ENCODE data around the gene SIVA1.

Gene SIVA1

DNA sequence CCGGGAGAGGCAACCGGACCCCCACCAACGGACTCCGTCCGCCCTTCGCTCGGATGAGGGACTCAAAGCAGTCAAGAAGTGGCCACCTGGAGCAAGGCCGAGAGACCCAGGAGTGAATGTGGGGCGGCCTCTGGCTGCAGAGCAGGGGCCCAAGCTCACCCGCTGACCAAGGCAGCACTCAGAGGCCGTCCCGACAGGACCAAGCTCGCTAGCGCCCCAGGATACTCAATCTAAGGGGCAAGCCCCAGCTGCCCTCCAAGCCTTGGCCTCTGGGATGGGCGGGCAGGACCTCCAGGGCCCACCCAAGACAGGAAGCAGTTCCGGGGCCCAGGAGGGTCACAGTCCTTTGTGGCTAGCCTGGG is 41.7 kb downstream of the SIVA1 start:
- no peak for DNase-seq (ENCODE audit: extremely low read depth in 1 of 2, low read depth in 1 of 2)

DNA sequence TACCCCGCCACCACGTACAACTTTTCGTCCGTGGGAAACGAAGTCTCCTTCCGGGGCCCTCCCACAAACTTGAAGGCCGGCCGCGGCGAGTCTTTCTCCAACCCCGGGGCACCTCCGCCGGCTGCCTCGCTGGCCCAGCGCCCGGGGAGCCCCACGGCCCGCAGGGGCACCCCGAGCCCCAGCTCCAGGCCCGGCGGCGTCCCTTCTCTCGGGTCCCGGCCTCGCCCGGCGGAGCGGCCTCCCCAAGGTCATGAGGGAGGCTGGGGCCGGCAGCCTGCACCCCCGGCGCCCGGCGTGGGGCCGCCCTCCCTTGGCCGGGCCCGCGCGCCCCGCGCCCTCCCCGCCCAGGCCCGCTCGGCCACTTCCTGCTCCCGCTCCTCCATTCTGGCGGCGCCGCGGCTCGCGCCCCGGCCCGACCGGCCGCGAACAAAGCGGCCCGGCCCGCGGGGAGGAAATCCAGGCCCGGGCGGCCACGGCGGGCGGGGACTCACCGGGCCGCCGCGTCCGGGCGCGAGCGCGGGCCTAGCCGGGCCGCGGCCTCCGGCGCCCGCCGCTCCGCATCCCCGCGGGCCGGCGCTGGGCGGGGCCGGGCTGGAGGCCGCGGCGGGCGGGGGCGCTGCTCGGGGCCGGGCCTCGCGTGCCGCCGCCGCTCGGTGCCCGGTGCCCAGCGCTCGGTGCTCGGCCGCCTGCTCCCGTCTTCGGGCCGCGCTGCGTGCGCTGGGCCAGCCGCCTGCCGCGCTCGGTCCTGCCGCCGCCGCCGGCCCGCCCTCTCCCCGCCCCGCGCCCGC is 42.2 kb downstream of the SIVA1 start, which contains the start of gene AKT1:
TSS of gene AKT1 (minus strand) at position 756 of the 788 bp plus-strand sequence. CDS start 3,105 bp downstream, outside the sequence.
- no peak for DNase-seq (ENCODE audit: extremely low read depth in 1 of 2, low read depth in 1 of 2)

DNA sequence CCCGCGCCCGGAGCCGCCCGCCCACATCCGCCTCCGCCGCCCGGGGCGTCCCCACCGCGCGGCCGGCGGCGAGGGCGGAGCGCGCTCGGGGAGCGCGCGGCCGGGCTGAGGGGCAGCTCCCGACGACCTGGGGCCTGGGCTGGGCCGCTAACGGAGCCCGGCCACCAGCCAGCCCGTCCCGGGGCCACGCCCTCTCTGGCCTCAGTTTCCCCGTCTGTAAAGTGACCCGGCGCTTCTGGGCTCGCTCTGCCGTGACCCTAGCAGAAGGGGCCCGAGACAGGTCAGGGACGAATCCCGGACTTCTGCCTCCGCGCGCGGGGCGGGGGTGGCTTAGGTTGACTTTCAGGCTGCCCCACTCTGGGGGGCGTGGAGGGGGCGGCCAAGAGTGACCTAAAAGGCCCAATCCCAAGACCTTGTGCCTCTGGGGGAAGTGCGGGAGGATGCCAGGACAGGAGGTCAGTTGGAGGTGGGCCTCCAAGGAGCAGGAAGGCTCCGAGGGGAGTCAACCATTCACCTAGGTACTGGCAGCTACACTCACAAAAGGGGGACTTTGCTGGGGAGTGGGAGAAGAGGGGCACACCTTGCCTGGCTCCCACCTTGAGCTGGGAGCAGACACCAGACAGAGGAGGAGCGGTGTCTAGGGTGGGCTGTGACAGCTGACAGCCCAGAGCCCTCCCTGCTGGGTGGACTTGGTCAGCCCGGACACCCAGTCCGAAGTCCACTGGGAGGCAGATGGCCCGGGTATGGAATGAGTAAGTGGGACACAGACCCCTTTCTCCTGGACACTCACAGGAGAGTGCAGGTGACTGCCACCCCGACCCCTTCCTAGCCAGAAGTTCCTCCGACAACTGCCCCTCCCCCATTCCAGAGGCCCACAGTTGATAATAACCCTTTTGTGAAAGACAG is 43.1 kb downstream of the SIVA1 start:
- peak in 1 of 2 donors; percentile 60 for DNase-seq (ENCODE audit: extremely low read depth in 1 of 2, low read depth in 1 of 2)

DNA sequence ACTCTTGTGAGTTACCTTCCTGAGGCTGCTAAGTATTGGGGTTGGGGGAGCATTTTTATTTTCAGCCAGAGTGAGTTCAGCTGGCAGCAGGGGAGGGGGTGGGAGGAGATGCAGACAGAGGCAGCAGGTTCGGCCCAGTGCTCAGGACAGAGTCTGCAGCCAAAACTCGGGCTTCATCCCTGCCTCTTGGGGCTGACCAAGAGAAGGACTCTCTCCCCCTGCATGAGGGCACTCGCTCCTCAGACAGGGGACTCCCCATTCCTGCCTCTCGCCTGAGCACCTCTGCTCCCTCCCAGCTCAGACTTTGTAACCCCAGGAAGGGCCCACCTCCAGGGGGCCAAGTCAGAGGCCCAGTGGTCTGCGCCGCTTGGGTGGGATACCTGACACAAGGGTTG is 43.7 kb downstream of the SIVA1 start:
- no peak for DNase-seq (ENCODE audit: extremely low read depth in 1 of 2, low read depth in 1 of 2)

GRCh38 chr14:104797115-104798044 is 44.4 kb downstream of the SIVA1 start:
- DNase-seq (ENCODE audit: extremely low read depth in 1 of 2, low read depth in 1 of 2): no peak

GRCh38 chr14:104798300-104799243 is 45.6 kb downstream of the SIVA1 start:
- no peak for DNase-seq (ENCODE audit: extremely low read depth in 1 of 2, low read depth in 1 of 2)

DNA sequence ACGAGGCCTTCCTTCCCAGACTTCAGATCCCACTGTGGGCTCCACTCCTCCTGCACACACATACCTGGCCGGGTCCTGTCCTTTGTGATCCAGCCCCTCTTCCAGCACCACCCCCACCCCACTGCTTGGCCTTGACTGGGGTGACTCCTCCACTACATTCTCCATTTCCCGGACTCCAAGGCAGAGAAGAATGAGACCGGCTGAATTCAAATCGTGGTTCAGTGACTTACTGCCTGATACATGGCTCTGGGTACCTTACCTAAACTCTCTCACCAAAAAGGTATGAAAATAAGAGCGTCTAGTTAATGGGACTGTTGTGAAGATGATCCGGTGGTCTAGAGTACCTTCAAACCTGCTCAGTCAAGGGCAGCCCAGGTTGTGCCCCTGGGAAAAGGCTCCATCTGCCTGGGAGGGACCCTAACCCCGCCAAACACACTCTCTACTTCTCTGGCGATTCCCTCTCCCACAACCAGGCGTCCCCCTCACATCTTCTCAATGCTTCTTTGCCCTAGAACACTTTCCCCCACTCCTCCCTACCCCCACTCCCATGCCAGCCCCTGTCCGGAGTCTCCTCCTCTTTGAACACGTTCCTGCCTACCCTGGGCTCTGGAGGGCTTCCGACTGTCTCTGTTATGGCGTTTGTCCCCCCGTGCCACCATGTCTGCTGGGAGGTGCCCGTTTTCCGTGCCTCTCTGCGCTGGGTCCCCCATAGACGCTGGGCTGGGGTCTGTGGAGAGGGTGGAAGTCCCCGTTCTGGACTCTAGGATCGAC is 46.5 kb downstream of the SIVA1 start:
- no peak for DNase-seq (ENCODE audit: extremely low read depth in 1 of 2, low read depth in 1 of 2)

DNA sequence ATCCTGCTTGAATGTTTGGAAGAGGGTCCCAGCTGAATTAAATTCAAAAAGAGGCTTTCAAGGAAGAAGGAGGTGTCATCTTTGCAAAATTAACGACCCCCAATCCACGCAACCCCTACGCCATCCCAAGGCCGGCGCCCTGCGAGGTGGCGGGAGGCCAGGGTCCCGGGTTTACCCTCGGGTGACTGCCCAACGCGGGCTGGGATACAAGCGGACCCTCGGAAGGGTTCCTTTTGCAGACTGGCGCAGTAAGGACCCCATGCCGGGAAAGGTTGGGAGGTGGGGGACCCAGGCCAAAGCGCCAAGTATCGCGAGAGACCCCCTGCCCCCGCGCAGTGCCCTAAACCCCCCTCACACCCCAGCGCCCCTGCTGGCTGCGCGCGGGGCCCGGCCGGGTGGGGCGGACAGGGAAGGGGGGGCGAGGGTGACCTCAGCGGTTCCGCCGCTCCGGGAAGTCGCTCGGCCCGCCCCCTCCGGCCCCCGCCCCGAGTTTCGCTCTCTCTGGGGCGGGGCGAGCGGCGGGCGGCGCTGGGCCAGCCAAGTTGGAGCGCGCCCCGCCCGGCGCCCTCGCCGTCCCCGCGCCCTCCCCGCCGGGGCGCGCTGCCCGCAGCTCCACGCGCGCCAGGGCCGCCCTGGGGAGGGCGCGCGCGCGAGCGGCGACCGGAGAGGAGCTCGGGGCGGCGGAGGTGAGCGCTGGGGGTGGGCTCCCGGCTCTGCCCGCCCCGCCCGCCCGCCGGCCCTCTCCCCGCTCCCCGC is 47.2 kb downstream of the SIVA1 start:
- DNase-seq (ENCODE audit: extremely low read depth in 1 of 2, low read depth in 1 of 2): peak; percentile 38 to 81

- peak; percentile 20 to 53 for DNase-seq (ENCODE audit: extremely low read depth in 1 of 2, low read depth in 1 of 2)
Observed at GRCh38 chr14:104800771-104801519, 48.0 kb downstream of the SIVA1 start, which contains the start of gene ZBTB42. Gene ZBTB42 (plus strand): TSS chr14:104801101. CDS start chr14:104801198, 97 bp downstream.

DNA sequence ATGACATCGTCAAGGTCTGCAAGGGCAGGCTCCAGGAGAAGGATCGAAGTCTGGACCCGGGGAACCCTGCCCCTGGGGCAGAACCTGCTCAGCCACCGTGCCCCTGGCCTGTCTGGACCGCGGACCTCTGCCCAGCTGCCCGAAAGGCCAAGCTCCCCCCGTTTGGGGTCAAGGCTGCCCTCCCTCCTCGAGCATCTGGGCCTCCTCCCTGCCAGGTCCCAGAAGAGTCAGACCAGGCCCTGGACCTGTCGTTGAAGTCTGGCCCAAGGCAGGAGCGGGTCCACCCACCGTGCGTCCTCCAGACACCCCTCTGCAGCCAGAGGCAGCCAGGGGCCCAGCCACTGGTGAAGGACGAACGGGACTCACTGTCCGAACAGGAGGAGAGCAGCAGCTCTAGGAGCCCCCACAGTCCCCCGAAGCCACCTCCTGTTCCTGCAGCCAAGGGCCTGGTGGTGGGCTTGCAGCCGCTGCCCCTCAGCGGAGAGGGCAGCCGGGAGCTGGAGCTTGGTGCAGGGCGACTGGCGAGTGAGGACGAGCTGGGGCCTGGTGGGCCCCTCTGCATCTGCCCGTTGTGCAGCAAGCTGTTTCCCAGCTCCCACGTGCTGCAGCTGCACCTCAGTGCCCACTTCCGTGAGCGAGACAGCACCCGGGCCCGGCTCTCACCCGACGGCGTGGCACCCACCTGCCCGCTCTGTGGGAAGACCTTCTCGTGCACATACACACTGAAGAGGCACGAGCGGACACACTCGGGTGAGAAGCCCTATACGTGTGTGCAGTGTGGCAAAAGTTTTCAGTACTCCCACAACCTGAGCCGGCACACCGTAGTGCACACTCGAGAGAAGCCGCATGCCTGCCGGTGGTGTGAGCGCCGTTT is 48.8 kb downstream of the SIVA1 start:
- DNase-seq (ENCODE audit: extremely low read depth in 1 of 2, low read depth in 1 of 2): no peak

DNA sequence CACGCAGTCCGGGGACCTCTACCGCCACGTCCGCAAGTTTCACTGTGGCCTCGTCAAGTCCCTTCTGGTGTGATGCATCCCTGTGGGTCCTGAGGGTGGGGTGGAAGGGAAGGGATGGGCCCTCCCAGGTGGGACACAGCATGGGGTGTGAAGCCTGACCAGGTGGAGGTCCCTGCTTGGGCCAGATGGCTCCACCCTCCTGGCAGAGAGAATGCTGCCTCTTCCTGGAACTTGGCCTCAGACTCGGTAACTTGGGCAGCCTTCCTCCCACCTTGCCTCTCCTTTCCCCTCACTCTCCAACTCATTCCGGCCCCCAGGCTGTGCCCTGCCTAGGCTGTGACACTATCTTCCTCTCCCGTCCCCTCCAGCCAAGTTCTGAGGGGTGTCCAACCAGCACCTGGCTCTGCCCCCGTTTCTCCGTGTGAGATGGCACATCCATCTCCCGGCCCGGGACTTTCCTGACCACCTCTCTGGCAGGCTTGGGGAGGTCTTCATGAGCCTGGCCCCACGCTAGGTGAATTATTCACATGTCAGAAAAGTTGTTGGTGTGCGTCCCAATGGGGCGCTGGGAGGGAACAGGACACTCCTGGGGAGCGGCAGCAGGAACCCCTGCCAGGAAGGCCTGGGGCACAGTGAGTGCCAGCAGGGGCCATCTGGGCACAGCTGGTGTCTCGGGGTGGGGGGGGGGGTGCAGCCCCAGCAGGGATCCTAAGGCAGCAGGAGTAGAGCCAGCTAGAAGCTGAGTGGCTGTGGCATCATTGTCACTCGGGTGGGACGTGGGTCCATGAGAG is 49.6 kb downstream of the SIVA1 start:
- DNase-seq (ENCODE audit: extremely low read depth in 1 of 2, low read depth in 1 of 2): no peak

DNA sequence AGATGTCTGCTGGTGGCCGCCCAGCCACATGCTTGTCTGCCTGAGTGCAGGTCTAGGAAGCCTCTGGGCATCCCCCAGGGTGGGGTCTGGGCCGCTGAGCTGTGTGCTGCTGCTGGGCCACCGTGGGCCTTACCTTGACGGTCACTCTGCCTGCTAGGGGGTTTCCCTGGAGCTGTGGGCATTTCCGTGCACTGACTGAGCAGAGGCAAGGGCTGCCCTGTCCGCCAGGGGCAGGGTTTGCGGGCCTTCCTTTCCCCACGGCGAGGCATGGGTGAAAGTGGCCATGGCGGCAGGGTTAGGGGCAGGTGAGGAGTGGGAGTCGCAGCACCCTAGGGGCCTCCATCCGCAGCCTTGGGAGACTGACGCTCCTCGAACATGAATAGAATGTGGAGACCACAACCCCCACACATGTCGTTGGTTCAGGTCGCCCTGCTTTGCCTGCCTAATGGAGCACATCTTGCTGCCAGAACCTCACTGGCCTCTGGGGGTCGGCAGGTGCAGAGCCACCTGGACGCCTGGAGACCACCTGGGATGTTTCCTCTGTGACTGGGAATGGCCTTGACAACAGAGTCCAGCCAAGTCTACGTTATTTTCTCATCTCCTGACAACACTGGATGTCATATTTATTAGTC is 50.4 kb downstream of the SIVA1 start:
- DNase-seq (ENCODE audit: extremely low read depth in 1 of 2, low read depth in 1 of 2): no peak

DNA sequence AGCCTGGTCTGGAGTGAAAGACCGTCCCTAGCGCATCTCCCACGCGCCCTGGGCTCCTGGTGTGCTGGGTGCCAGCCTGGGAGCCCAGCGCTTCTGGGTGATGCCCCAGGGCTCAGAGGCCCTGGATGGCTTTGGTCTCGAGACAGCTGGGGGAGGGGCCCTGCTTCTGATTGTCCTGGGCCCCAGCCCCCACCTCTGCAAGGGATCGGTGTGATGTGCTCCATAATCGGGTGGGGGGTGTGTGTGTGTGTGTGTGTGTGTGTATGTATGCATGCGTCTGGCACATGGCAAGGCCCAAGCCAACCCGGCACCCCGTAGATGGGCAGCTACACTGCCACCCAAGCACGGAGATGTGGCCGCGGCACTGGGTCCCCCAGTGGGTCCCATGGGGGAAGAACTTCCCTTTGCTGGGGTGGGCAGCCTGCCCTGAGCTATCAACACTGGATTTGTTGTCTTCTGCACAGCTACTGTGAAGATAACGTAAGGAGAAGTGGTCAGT is 51.0 kb downstream of the SIVA1 start:
- DNase-seq (ENCODE audit: extremely low read depth in 1 of 2, low read depth in 1 of 2): no peak

DNA sequence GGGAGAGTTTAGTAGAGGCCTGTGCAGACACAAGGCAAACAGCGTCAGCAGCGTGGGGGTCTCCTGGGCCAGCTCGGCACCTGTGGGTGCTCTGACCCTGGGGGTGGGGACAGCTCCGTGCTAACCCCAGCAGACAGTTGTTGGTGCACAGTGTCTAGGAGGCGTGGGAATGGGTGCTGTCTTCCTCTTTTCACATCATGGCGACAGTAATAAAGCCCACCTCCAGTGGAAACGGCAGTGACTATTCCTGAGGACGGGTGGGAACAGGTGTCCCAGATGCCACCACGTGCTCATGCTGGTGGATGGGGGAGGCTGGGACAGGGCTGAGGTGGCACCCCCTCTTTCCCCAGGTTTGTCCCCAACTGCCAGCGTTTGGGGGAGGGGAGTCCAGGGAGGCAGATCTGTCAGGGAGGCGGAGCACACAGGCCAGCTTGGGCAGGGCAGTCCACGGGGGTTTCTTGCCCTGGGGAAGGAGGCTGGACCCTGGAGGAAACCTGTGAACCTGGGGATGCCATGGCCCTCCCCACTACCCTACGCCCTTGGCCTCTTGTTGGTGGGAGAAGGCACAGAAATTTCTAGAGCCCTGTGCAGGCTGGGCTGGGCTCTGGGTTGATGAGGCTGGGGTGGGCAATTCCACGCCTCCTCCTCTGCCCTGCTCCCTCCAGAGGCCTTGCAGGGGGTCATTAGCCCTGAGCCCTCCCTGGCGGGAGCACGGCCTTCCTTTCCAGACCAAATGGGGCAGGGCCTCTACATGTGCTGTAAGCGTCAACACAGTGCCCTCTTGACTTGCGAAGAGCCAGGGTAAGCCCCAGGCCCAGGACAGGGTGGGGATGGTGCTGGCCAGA is 51.8 kb downstream of the SIVA1 start:
- DNase-seq (ENCODE audit: extremely low read depth in 1 of 2, low read depth in 1 of 2): no peak
